ENCODE data around the gene S100A7A. TPM values are rescaled to one million over a fixed set of nuclear protein-coding genes. Genes with fewer than 3 reads are reported as not detected.
A peak's percentile ranks its signal among the peaks of the same experiment; 100 is the strongest.

S100A7A gene
- total and polyA plus RNA-seq, 4 donors, result not detected

DNA sequence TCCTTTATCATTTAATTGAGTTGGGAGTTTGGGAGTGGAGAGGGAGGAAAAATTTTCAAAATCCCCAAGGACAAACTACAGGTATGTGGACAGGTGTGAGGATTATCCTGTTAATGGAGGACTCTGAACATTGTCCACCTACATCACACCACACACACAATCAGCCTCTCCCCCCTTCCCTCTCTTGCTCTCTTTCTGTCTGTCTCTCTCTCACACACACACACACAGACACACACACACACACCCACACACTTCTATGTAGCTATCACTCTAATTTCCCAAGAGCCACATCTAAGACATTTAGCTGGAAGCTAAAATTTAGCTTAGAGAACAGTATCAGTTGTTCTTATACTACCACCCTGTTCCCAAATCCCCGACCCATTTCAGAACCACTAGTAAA, 26.9 kb upstream of the S100A7A start:
- Histone ChIP-seq H3K4me3 (no peak overlapping the region), H3K27me3 (ENCODE audit: control insufficient read depth in 3 of 3, insufficient read depth in 3 of 3, low read length in 2 of 3) (peaks cover 0 to 6% (median 3%) of the 10 kb centered on the region in 3 donors), H3K9ac (ENCODE audit: insufficient read depth in 1 of 2, low read length in 2 of 2) (no peak overlapping the region), H3K27ac (ENCODE audit: low read depth in 1 of 2, low read length in 1 of 2) (no peak overlapping the region), H3K9me3 (ENCODE audit: control insufficient read depth in 4 of 4, insufficient read depth in 3 of 4, low read length in 3 of 4) (no peaks in the 10 kb centered on the region), H3K4me1 (ENCODE audit: control insufficient read depth in 5 of 5, insufficient read depth in 5 of 5, low read length in 5 of 5) (no peaks in the 10 kb centered on the region), H3K36me3 (ENCODE audit: control insufficient read depth in 4 of 4, insufficient read depth in 4 of 4, low read length in 4 of 4) (no peaks in the 10 kb centered on the region)
- ATAC-seq (ENCODE audit: insufficient read depth, low FRiP score), result no peak
- 84 to 85% methylated on average over 1 of the region's 1 CpG for WGBS, 2 donors
- no peak for DNase-seq
- TF ChIP-seq CTCF (IDR thresholded peaks at IDR 0.05; ENCODE audit: control extremely low read depth, extremely low read depth), result no peak

- Histone ChIP-seq H3K4me3 (no peak overlapping the region), H3K9ac (ENCODE audit: insufficient read depth in 1 of 2, low read length in 2 of 2) (no peak overlapping the region), H3K4me1 (ENCODE audit: control insufficient read depth in 5 of 5, insufficient read depth in 5 of 5, low read length in 5 of 5) (no peaks in the 10 kb centered on the region), H3K27me3 (ENCODE audit: control insufficient read depth in 3 of 3, insufficient read depth in 3 of 3, low read length in 2 of 3) (peaks cover 0 to 6% (median 3%) of the 10 kb centered on the region in 3 donors), H3K27ac (ENCODE audit: low read depth in 1 of 2, low read length in 1 of 2) (peak overlapping the region in 1 of 2 donors; percentile 43), H3K36me3 (ENCODE audit: control insufficient read depth in 4 of 4, insufficient read depth in 4 of 4, low read length in 4 of 4) (no peaks in the 10 kb centered on the region), H3K9me3 (ENCODE audit: control insufficient read depth in 4 of 4, insufficient read depth in 3 of 4, low read length in 3 of 4) (no peaks in the 10 kb centered on the region)
- DNase-seq, result no peak
- TF ChIP-seq CTCF (IDR thresholded peaks at IDR 0.05; ENCODE audit: control extremely low read depth, extremely low read depth), result no peak
- no peak for ATAC-seq (ENCODE audit: insufficient read depth, low FRiP score)
- WGBS, 2 donors, result 52 to 64% methylated on average over 17 of the region's 17 CpGs
Observed at GRCh38 chr1:153389973-153390879, 26.1 kb upstream of the S100A7A start.

DNA sequence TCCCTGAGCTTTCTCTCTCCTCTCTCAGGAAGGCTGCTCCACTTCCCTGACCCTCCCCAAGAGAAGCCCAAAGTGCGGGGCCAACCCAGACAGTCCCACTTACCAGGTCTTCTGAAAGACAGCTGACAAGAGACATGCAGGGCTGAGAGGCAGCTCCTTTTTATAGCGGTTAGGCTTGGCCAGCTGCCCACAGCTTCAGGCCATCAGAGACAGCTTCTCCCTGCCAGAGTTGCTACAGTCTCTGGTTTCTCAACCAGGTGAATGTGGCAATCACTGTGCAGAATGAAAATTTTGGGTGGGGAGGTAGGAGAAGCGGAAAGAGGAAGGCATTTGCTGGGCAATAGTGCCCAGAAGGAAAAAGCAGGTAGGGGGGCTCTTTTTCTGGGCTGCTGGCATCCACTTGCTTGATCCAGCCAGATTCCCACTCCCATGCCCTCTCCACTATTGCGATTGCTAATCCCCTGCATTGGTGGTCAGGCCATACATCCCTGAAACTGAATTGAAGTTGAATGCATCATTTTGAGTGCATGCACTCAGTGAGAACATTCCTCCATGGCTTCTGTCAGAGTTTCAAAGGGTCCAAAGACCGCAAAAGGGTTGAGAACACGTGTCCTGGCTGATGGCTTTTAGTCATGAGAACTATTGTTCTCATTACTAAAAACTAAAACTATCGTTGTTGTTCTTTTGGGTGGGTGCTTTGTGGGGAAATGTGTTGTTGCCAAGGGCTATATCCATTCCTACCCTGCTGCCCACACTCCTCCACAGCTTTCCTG, 25.2 kb upstream of the S100A7A start, which contains the start of gene S100A8:
S100A8 (minus strand) TSS at position 136 of the 773 bp plus-strand sequence. CDS start 538 bp downstream, outside the sequence.
- H3K27me3 ChIP-seq (ENCODE audit: control insufficient read depth in 3 of 3, insufficient read depth in 3 of 3, low read length in 2 of 3), result peaks cover 0 to 6% (median 3%) of the 10 kb centered on the region in 3 donors
- DNase-seq (peak in 1 of 3 donors; percentile 18), ATAC-seq (ENCODE audit: insufficient read depth, low FRiP score) (peak; percentile 9)
- H3K9ac ChIP-seq (ENCODE audit: insufficient read depth in 1 of 2, low read length in 2 of 2), result no peak within 1 kb of the TSS
- H3K4me1 ChIP-seq (ENCODE audit: control insufficient read depth in 5 of 5, insufficient read depth in 5 of 5, low read length in 5 of 5), result no peaks in the 10 kb centered on the region
- no peak within 1 kb of the TSS for H3K4me3 ChIP-seq
- peak within 1 kb of the TSS in 1 of 2 donors; percentile 43 for H3K27ac ChIP-seq (ENCODE audit: low read depth in 1 of 2, low read length in 1 of 2)
- no peaks in the 10 kb centered on the region for H3K9me3 ChIP-seq (ENCODE audit: control insufficient read depth in 4 of 4, insufficient read depth in 3 of 4, low read length in 3 of 4)
- 46 to 59% methylated on average over 7 of the region's 7 CpGs for WGBS, 2 donors
- H3K36me3 ChIP-seq (ENCODE audit: control insufficient read depth in 4 of 4, insufficient read depth in 4 of 4, low read length in 4 of 4), result no peaks in the 10 kb centered on the region
- TF ChIP-seq CTCF (IDR thresholded peaks at IDR 0.05; ENCODE audit: control extremely low read depth, extremely low read depth), result no peak

All from lung (tissue), 12 donors.